Stimulated activated CD4-positive, alpha-beta T cell treated with anti-CD3 and anti-CD28 coated beads, Interleukin-15, amount 100 ng/mL, for 1 hour (primary cell): ENCODE results near the gene POU5F2.

Experiments
- DNase-seq, 2 donors: peaks; one replicate each; pipeline ENCODE4 v3.0.0-alpha.2; 2020; ENCODE audit warnings: low read depth in 1 of 2, low spot score in 1 of 2

Gene POU5F2

DNA sequence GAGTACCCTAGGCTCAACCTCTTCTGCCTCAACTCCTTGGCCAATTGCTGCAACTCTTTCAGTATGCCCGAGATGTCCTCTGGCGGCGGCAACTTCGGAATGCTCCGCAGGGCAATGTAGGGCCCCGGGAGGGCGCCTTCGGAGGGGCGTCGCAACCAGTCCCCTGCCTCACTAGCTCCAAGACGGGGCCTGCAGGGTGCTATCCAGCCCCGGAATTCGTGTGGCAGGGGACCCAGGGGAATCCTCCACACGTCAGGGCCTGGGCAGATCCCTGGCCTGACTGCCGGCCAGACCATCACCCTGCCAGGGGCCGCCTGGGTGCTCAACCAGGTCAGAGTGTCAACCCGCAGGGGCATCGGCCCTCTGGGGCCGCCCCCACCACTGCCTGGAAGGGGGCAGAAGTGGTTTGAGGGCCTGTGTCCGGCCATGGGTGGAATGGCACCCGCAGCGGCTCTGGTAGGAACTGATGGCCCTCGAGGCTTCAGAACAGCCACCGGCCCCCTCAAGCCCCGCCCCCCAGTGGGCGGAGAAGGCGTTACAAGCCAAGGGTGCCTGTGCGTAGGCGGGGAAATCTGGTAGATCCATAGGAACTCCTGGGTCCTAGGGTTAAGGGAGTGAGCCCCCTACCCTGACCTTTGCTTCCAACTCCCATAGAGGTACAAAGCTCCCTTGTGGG is at the start of gene POU5F2:
POU5F2 (minus strand) TSS at position 465 of the 676 bp plus-strand sequence; CDS start at position 428, 37 bp downstream.
- no peak for DNase-seq

- DNase-seq, result no peak
Measured at GRCh38 chr5:93790401-93790800, 49.0 kb upstream of the POU5F2 start.

DNA sequence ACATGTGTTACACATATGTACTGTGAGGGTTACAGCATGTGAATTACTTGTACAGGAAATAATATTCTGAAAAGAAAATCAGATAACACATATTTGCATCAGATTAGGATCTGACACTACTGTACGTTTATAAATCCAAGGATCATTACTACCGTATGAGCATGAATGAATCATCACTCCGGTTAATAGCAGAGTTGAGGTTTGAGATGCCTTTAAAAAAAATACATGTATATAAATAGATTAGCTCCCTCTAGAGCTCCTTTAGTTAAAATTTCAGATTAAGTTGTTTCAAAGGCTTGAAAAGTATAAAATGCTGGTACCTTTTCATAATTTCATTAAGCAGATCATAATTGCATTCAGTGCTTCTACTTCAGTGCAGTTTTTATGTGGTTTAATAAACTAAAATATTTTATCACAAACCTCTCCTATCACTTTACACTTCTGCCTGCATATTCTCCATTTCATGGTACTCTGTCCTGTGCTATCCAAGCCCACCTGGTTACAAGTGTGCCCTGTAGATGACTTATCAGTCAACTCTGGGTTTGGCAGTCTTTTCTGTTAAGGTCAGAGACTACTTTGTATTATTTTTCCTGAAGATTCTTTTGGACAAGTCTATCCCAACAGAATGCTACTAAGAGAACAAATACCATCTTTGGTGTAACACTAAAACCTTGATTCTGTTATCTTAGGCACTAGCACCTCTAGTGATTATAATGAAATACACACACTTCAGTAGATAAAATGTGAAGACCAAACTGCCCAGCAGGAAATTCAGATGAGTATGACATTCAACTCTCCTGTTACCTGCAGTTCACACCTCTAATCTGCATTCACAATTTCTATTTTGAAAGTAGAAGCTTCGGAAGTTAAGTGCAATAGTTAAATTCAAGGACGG is 48.0 kb upstream of the POU5F2 start:
- no peak for DNase-seq

DNA sequence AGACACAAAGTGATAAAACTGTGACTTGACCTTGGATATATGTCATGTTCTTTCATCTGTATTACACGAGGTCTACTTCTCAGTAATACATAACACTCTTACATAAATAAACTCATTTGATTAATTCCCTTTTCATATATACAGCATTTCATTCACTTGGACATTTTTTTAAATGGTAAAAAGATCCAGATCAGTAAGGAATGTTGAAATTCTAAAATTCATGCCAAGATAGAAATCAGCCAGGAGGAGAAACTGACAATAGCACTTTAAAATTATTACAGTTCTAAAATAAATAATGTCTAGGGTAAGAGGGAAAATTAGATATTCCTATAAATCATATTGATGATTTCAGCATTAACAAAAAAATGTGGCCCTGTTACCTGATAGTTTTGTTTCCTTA is 46.2 kb upstream of the POU5F2 start:
- no peak for DNase-seq

GRCh38 chr5:93785475-93785874 is 44.1 kb upstream of the POU5F2 start:
- no peak for DNase-seq

GRCh38 chr5:93782978-93783377 is 41.6 kb upstream of the POU5F2 start:
- no peak for DNase-seq

DNA sequence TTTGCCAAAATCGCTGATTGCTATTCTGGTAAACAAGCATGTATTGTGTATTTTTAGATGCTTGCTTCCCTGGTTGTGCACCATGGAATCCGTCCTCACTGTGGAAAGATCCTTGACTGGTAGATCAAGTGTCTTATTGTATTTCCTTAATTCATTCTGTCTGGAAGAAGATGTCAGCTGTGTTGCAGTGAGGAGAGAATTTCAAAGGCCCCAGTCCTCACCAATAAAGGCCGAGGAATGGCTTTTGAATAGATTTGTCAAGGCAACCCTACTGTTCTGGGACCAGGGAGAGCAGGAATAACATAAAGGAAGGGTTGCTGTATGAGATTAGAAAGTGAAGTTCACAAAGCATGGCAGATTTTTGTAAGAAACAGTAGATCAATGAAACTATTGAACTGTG is 36.2 kb upstream of the POU5F2 start:
- no peak for DNase-seq

- DNase-seq, result no peak
Measured at GRCh38 chr5:93756372-93756771, 15.0 kb upstream of the POU5F2 start.

GRCh38 chr5:93755716-93756115 is 14.3 kb upstream of the POU5F2 start:
- DNase-seq, result no peak

- no peak for DNase-seq
Measured at GRCh38 chr5:93748875-93749397, 7.5 kb upstream of the POU5F2 start.

DNA sequence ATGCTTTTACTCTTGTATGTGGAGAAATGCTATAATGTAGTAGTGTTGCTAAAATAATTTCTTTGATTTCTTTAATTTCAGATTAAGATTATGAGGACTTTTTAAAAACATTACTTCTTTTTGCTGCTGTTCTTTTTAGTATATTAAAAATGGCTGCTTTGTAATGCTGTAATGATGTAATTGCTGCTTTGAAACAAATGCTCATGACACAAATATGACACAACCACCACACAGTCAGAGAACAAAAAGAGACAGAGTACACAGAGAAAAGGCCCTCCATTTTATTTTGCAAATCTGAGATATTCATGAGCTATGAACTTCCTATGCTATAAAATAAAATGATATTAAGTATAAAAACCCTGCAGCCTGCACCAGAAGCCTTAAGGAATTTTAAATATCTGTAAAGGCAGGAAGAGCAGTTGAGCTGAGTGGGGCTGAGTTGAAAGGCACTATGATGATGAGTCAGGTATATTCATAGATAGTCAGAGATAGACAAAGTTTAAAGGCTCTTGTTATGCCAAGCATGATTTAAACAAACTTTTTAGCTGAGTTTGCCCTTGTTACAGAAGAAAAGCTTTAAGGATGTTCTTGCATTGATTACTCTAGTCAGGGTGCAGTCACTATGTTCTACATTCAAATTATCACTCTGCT is 5.1 kb upstream of the POU5F2 start:
- DNase-seq, result no peak

- no peak for DNase-seq
Measured at GRCh38 chr5:93736284-93736683, 5.1 kb downstream of the POU5F2 start.

DNA sequence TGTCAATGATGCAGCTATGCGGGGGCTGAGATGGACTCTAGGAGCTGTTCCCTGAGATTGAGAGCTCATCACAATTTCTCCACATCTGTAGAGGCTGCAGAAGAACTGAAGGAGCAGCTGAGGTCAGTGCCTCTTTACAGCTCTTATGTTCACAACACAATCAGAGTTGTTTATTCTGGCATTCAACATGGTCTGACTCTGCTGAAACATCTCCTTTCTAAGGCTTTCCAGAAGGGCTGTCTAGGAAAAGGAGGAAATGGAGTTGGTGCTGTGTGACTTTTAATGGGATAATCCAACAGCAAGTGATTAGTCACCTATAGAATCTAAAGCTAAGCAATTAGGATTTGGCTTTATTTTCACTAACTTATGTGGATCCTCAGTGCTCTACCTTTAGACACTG is 6.0 kb downstream of the POU5F2 start:
- DNase-seq, result no peak

DNA sequence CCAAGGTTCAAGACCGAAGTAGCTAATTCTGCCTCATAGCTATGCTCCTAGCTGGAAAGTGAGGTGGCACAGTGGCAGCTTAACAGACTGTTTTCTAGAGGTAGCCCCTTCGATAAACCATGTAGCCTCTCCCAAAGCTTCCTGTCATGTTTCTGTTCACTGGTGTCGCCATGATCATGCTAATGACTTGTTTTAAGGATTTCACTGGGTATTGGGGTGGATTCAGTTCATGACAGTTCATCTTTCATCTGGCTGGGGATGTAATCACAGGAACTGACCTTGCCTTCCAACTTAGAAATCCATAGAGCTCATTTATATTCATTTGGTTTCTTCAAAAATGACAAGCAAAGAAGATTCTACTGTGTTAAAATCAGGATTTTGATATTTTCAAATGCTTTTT is 9.4 kb downstream of the POU5F2 start:
- no peak for DNase-seq

DNA sequence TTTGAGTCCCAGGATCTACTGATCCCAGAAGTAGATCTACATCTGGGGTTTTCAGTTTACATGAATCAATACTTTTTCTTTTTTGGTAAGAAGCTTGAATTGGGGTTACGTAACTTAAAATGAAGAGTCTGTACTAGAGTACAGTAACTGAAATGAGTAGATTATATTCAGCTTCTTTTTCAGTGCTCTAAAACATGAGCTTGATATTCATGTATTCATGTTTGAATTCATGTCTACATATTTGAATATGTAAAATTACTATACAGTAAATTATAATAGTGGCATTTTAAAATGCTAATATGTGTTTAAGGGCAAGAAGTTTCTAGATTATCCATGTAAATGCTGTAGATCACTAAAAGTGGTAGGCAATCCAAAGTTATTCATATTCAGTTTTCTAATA is 14.8 kb downstream of the POU5F2 start:
- DNase-seq, result no peak

DNA sequence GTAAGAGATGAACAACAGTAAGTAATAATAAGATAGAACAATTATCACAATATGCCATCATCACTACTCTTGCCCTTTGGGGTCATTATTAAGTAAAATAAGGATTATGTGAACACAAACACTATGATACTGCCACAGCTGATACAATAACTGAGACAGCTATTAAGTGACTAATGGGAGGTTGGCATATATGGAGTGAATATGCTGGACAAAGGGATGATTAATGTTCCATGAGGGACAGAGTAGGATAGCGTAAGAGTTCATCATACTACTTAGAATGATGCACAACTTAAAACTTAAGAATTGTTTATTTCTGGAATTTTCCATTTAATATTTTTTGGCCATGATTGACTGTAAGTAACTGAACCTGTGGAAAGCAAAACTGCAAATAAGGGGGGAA is 16.6 kb downstream of the POU5F2 start:
- no peak for DNase-seq

- no peak for DNase-seq
Measured at GRCh38 chr5:93723681-93724080, 17.7 kb downstream of the POU5F2 start.

GRCh38 chr5:93723005-93723404 is 18.4 kb downstream of the POU5F2 start:
- no peak for DNase-seq

GRCh38 chr5:93722588-93722987 is 18.8 kb downstream of the POU5F2 start:
- DNase-seq, result no peak

GRCh38 chr5:93721511-93721910 is 19.9 kb downstream of the POU5F2 start:
- DNase-seq, result no peak

DNA sequence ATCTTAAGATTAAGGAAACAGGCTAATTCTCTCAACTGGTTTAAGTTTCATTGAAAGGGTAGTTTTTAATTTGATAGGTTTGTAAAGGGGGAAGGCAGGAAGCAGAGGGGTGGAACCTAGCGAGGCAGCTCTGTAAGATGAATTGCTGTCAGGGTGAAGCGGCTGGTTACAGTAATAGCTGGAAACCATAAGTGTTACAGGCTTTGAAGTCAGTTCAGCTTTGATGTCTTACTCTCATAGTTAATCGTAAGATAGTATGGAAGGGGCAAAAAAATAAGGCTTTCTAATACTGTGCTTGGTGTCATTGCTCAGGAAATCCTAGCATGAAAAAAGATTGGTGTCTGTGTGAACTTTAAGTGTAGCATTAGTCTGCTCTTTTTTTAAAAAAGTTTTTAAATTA is 20.3 kb downstream of the POU5F2 start:
- DNase-seq, result no peak

- DNase-seq, result no peak
Measured at GRCh38 chr5:93717162-93717561, 24.2 kb downstream of the POU5F2 start.
